Keratinocyte (primary cell): Measurements from ENCODE around the gene HMCN2.

Experiments
- CTCF ChIP-seq, 3 experiments: IDR thresholded peaks in 1 of 3; conservative IDR thresholded peaks in 1 of 3; optimal IDR thresholded peaks in 1 of 3; 2 replicates in 2 of 3; 3 replicates in 1 of 3; pipeline versions ENCODE3 to v1.5.1; 2011; ENCODE audit warnings: low read length in 3 of 3, mild to moderate bottlenecking in 3 of 3, moderate library complexity in 2 of 3, control low read depth in 1 of 3, inconsistent platforms in 1 of 3; ENCODE audit not compliant: insufficient read depth in 2 of 3; ENCODE audit errors: extremely low read depth in 1 of 3
- EZH2 ChIP-seq: IDR thresholded peaks from one replicate; pipeline ENCODE4 v1.6.1; 2012; ENCODE audit warnings: inconsistent platforms, mild to moderate bottlenecking, low read length, moderate library complexity

- TF ChIP-seq CTCF (optimal IDR thresholded peaks at IDR 0.05 in 1 of 3, IDR thresholded peaks at IDR 0.05 in 1 of 3, conservative IDR thresholded peaks at IDR 0.05 in 1 of 3; ENCODE audit: extremely low read depth in 1 of 3, insufficient read depth in 2 of 3, low read length in 3 of 3) (no peak), EZH2 (no peak)
Measured at GRCh38 chr9:130294664-130295063, 29.1 kb downstream of the HMCN2 start.
